ENCODE data around the gene NPPA.

- TF ChIP-seq CTCF (conservative IDR thresholded peaks at IDR 0.05; ENCODE audit: low read length), result no peak
- no peak for TF ChIP-seq EZH2phosphoT487 (IDR thresholded peaks at IDR 0.05; ENCODE audit: borderline replicate concordance, low read depth, low read length)
These were observed 41.3 kb upstream of the NPPA start for GRCh38 chr1:11888877-11889208.
